HG02610 (cell line): ENCODE measurements around the gene DSTYK.

Experiments
- ATAC-seq: cut with Tn5 transposase; IDR thresholded peaks from one replicate; pipeline ENCODE4 v1.9.1; 2021; ENCODE audit warnings: mild to moderate bottlenecking, moderate library complexity; ENCODE audit not compliant: unreplicated experiment

Gene DSTYK, protein sequence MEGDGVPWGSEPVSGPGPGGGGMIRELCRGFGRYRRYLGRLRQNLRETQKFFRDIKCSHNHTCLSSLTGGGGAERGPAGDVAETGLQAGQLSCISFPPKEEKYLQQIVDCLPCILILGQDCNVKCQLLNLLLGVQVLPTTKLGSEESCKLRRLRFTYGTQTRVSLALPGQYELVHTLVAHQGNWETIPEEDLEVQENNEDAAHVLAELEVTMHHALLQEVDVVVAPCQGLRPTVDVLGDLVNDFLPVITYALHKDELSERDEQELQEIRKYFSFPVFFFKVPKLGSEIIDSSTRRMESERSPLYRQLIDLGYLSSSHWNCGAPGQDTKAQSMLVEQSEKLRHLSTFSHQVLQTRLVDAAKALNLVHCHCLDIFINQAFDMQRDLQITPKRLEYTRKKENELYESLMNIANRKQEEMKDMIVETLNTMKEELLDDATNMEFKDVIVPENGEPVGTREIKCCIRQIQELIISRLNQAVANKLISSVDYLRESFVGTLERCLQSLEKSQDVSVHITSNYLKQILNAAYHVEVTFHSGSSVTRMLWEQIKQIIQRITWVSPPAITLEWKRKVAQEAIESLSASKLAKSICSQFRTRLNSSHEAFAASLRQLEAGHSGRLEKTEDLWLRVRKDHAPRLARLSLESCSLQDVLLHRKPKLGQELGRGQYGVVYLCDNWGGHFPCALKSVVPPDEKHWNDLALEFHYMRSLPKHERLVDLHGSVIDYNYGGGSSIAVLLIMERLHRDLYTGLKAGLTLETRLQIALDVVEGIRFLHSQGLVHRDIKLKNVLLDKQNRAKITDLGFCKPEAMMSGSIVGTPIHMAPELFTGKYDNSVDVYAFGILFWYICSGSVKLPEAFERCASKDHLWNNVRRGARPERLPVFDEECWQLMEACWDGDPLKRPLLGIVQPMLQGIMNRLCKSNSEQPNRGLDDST

DNA sequence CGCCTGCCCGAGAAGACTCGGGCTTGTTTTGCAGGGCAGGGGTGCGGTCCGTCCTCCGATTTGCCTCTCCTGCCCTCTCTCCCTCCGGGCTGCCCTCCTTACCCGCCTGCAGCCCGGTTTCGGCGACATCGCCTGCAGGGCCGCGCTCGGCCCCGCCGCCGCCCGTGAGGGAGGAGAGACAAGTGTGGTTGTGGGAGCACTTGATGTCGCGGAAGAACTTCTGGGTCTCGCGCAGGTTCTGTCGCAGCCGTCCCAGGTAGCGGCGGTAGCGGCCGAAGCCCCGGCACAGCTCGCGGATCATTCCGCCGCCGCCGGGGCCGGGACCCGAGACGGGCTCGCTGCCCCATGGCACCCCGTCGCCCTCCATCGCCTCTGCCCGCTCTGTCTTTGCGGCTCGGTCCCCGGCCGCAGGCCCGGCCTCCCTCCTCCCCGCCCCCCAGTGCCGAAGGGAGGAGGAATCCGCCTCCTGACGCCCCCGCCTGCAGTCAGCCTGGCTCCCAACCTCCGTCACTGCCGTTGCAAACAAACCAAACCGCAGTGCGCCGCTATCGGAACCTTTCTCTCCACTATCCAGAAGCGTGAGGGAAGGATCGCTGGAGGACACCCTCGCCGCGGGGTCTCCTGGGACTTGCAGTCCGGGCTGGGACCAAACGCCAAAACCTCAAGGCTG is at the start of gene DSTYK:
TSS of gene DSTYK (minus strand) at position 534 of the 670 bp plus-strand sequence. CDS start at position 367, 167 bp downstream.
- peak; percentile 86 for ATAC-seq

DNA sequence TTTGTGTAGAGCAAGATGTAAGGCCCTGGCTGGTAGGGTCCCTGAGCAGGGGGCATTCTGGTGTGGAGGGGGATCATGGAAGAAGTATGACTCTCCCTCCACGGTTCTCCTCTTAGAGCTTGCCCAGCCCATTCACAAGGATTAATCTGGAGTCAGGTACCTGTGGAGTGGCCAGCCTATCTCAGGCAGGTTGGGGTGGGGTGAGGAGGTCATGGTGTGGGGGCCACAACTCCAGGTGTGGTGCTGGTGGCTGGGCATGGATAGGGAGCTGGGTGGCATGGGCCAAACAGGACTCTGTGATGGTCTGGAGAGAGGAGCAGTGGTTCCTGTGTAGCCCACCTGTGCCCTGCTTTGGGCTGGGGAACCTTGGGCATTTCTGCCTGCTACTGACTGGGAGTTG is 48.5 kb upstream of the DSTYK start:
- ATAC-seq, result no peak

DNA sequence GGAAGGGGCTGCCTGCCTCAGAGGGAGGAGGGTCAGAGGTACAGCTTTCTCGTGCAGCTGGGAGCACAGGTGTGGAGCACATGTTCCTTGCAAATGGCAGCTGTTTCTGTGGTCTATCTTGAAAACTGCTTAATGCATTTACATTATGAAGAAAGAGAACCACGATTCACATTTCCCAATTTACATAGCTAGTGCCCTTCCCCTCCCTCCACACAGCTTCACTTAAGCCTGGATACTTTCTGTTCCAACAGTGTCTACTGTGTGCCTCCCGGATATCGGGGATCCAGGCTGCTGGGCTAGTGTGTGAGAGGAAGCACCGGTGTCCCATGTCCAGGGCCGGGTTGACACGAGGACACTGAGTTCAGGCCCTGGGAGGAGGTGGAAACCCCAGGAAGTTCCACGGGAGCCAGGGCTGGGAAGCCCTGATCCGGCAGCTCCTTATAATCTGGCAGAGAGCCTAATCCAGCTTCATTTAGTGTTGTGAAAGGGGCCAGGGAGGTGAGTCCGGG is 47.9 kb upstream of the DSTYK start:
- ATAC-seq, result no peak

DNA sequence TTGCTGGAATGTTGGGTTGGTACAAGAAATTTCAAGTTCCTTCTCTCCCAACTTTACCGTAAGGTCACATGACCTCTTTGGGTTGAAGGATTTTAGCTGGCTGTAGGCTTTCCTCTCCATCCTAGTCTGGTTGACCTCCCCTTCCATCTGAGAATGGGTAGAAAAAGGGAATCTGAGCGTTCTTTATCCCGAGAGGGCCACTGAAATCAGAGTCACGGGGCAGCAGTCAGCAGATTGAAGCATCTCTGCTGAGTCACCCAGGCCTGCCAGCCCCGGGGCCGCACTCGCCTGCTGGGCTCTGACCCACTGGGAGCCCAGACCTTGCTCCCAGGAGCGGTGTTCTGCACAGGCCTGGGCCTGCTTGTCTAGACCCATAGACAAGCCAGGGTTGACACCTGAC is 47.2 kb upstream of the DSTYK start:
- no peak for ATAC-seq

DNA sequence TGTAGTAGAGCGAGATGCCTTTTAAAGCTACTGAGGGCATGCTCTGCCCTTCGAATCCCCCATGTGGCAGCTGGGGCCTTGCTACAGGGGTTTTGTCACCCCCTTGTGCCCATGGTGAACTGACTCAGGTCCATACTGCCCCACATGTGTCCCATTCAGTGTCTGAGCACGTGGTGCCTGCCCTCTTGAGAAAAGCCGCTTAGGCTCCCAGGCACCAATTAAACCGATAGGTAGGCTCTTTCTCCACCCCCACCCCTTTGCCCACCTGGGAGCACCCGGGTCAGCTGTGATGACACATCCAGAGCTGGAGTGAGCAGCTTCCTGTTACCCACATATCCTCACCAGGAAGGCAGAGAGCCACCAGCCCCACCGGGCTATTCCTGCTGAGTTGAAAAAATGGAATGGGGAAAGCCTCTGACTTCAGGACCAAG is 46.8 kb upstream of the DSTYK start:
- no peak for ATAC-seq

DNA sequence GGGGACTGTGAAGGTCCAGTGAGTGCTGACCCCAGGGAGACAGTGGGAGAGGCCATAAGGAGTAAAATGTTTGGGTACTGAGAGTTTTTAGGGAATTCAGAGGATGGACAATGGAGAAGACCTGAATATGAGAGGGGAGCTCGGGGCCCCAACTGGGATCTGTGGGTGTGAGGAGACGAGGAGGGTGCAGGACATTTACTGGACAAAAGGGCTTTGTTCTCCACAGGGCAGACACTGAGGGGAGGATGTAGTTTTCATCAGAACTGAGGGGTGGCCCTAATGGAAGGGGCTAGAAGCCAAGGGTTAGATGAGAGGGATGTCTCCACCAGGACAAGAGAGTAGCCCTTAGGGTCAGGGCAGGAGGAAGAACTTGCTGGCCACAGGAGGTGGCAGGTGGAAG is 46.2 kb upstream of the DSTYK start:
- no peak for ATAC-seq

DNA sequence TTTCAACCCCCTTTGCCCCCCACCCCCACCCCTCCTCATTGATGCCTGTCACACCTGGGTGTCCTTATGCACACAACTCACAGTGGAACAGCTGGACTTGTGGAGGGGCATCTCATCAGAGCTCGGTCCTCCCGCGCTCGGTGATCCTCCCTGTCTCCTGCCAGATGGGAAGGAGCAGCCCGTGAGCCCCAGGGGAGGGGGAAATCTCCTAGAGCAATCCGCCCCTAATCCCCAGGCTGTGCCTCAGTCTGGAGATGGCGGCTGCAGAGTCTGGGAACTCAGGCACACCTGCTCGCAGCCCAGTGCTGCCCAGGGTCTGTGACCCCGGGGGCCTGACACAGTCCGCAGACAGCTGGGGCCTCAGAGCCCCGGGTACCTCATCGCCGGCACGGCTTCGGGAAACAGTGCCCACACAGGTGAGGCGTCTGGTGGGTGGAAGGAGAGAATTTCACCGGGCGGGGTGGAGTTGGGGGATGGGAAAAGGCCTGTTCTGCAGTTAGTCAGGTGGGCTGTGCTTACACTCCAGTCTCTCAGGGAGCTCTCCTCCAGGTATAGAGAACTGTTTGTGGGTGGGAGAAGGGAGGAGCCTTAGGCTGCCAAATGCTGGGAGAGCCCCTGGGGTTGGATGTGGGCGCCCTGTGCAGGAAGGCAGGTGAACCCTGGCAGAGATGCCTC is 45.6 kb upstream of the DSTYK start:
- ATAC-seq, result no peak

DNA sequence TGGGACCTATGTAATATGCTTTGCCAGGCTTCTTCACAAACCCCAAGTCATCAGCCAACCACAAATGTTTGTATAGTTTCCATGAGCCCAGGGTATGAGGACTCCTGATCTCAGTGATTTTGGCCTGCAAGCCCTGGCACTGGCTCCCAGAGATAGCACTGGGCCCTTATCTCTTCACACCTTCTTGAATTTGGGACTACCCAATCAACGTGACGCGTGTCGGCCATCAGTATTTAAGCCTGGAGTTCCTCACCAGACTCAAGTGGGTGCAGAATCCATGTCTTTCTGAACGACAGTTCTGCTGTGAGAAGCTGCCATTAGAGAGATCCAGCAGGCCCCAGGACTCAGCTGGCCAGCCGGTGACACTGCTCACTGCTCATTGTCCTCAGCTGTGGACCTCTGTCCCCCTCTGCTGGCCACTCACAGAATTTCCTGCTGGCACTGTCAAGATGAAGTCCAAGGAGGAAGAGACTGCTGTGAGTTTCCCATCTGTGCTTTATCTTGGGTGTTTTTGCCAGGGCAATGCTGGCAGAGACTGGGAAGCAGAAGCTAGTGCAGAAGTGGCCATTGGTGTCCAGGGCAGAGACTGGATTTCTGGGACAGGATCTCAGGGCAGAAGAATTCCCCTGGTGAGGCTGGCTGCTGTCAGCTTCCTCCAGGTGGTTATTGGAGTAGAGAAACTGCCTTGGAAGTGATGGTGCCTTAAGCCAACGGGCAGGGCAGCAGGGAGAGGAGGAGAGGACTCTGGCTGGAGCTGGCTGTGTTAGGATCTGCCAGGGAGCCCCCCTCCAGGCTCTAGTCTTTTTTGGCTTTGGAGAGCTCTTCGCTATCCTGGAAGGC is 44.7 kb upstream of the DSTYK start:
- ATAC-seq, result peak; percentile 43

DNA sequence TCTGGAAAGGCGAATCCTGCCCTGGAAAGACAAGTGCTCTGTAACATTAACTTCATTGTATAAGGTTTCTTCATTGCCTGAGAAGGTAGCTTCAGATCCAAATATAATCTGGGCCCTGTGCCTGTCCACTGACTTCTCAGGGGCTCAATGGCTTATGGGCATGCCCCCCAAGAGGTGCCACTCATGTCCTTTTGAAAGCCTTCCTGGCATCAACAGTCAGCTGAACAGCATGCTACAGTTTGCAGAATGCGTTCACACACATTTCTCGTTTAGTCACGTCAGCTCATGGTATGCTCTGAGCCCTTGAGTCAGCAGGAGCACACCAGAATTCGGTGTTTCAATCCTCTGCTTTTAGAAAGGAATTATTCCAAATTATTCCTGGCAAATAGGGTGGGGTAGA is 40.1 kb upstream of the DSTYK start:
- no peak for ATAC-seq

DNA sequence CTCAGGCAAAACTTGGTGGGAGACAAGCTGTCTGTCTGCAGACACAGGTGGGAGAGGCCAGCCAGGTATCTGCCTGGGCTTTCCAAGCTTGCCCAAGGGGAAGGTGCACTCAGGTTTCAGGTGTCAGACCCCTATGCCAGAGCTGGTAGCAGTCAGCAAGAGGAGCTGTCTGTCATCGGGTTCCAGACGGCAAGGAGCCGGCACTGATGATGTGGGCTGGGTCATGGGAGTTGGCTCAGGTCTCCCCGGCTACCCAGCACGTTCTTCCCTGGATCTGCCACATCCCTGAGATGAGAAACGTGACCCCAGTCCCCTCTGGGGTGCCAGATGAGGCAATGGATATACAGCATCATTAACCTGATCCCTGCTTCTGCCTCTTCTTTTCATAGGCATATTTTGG is 39.2 kb upstream of the DSTYK start:
- ATAC-seq, result no peak

DNA sequence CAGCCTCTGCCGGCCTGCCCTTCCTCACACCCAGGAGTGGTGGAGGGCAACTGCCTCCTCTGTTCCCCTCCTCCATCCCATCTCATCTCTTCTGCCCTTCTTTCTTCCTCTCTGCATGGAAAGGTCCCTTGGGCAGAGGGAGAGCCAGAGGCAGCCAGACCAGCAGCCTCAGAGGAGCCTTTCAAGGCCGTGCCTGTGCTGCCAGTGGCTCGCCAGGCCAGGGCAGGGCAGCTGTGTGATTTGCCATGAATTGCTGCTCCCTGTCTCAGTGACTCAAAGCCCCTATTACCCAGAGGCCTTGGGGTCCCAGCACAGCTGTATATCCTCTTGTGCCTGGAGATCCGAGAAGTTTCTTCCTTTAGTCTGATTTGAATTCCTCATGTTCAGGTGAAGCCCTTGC is 38.1 kb upstream of the DSTYK start:
- no peak for ATAC-seq

DNA sequence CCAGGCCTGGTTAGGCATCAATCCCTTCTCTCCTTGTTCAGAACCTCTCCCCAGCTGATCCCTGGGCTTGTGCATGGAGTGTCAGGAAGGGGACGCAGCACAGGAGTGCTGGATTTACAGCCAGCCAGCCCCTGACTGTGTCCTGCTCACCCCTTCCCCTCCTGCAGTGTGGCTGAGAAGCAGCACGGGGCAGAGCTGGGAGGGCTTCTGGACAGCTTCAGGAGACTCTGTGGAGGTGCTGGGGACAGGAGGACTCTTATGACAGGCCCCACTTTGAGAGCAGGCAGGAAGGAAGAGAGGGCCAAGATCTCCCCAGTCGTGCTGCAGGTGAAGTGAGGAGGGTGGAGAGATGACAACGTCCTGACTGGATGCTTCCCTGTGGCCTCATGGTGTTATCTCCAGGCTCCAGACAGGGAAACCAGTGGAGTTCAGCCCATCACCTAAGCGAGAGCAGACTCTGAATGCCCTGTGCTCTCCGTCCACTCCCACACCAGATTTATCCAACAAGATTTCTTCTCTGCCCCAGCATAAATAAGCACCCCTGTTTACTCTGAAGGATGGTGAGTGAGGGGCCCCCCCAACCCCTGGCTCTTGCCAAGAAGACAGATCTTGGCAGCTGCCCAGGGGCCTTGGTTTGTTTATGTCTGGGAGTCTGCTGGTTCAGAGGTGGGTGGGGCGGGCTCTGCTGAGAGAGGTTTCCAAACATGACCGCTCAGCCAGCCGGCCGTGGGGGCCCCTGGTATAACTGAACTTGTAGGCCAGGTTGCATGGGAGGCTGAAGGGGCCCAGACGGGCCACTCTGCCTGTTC is 37.5 kb upstream of the DSTYK start:
- no peak for ATAC-seq

DNA sequence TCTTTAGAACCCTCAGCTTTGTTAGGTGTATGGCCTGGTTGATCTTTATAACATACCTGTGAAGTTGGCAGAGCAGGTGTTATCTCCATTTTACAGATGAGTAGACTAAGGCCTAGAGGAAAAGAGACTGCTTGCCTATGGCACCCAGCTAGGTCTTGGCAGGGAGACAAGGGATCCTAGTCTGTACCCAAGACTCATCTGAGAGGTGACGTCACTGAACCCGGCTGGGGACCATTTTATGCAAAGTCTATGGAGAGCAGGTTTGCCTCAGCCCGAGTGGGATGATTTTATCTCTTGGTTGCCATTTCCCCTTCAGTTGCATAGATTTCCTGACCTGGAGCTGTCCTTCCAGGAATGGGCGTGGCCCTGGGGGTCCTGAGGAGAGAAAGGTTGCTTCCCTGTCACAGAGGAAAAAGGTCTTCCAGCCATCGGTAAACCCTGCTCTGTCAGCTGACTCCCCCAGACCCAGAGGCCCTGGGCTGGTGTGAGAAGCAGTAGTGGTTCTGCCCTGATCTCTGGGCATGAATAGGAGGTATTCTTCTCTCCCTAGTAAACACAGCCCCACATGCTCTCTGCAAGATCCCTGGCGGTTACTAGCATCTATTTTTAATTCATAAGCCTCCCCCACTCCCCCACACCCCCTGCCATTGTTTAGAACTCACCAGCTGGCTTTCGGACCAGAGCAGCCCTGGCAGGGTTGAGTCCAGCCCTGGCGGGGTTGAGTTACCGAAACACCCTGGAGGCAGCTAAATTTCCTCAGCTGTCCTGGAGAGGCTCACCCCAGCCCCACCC is 35.8 kb upstream of the DSTYK start:
- ATAC-seq, result no peak

DNA sequence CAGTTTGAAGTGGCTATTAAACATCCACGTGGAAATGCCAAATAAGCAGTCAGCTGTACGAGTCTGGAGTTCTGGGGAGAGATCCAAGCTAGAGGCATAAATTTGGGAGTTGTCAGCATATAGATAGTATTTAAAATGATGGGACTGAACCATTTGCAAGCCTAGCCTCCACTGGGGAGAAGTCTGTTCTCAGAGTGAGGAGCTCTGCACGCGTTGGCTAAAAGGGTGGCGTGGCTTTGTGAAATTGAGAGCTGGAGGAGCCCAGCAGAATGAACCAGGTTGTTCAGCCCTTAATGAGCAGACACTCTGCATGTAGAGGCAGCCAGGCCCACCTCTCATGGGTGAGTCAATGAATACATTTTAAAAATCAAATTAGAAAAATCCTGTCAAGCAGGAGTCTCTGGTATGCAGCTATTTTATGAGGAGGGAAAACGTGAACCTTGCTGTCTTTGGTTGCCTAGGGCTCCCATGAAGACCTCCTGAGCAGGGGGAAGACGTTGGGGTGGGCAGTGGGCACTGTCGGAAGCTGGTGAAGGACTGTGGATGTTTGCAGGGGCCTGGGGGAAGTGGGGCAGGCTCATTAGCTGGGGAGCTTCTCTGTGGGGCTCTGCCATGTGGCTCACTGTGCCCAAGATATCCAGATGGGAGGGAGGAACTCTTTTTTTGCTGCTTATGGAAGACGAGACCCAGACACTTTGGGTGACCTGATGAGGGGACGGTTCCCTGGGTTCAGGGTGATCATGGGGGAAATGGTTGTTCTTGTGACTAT is 35.0 kb upstream of the DSTYK start:
- no peak for ATAC-seq

DNA sequence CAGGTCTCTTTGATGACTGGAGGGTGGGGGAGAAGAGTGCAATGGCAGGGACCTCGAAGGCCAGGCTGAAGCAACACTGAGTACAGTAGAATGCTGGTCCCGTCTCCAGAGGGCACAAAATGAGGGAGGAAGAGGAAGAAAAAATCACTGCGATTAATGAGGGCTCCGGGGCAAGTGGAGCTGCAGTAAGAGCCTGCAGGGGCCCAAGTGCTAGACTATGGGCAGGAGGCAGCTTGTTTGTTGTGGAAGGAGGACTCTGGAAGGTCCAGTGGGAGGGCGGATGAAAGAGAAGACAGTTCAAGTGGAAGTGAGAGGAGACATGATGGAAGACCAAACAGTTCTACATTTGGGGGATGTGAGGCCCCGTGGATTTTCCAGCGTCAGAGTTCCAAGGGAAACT is 33.6 kb upstream of the DSTYK start:
- ATAC-seq, result no peak

DNA sequence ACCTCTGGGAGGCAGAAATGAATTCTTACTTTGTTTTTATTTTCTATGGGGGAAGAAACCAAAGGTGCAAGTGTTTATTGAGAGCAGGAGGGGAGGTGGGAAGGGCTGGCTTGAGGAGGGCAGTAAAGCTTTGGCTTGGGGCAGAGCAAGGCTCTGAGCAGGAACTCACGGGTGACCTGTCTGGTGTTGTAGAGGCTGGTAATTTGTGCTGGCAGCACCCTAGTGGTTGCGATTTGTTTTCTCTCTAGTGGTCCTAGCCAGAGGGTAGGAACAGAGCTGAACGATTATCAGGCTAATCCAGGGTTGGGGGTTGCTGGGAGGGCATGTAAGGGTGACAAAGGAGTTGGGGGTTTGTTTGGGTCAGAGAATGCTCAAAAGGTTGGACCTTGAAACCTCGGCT is 32.9 kb upstream of the DSTYK start:
- ATAC-seq, result no peak
